Colon (tissue), 2 donors: ENCODE measurements around the gene LIPG.

ENCODE experiments used
- FAIRE-seq: peaks from 2 replicates; lab custom pipeline; 2012; peaks lifted over from hg19 to GRCh38; lab: Jason Lieb, UNC
- donor health status: control.
- donor health status: control.

Gene LIPG

DNA sequence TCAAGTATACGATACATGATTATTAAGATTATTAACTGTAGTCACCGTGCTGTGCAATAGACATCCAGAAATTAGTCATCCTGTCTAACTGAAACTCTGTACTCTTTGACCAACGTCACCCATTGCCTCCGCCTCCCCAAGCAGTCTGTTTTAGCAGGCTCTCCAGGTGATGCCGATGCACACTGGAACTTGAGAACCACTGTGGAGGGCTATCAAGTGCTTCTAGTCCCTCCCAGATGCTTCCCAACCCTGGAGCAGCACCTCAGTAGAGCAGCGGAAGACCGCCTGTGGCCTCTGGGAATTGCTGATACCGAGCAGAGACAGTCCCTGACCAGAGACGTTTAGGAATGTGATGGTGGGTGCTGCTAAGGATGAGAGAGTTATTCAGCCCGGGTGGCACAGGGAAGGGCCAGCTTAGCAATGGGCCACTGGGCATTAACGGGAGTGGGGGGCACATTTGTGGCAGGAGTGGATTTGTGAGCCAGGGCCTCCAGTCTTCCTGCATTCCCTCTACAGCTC lies 50.7 kb downstream of the LIPG start:
- no peak for FAIRE-seq

DNA sequence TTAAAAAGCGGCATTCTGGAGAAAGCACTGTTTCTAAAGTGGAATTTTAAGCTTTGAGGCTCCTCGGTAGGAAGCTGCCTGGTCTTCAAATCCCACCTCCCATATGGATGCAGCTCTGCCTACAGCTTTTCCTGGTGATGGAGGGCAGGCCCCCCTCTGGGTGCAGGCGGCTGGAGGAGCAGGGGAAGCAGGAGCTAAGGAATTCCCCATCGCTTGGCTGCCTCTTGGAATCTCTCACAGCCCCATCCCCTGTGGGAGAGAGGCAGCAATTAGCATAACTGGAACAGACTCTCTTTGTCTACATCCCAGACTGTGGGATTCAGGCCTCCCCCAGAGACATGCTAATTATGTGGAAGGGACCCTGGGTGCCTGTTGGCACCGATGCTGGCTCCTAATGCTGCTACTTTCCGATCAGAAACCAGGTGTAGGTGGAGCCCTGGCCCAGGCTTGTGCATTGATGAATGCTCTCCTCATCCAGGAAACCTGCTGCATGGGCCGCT lies 51.3 kb downstream of the LIPG start:
- FAIRE-seq: no peak

DNA sequence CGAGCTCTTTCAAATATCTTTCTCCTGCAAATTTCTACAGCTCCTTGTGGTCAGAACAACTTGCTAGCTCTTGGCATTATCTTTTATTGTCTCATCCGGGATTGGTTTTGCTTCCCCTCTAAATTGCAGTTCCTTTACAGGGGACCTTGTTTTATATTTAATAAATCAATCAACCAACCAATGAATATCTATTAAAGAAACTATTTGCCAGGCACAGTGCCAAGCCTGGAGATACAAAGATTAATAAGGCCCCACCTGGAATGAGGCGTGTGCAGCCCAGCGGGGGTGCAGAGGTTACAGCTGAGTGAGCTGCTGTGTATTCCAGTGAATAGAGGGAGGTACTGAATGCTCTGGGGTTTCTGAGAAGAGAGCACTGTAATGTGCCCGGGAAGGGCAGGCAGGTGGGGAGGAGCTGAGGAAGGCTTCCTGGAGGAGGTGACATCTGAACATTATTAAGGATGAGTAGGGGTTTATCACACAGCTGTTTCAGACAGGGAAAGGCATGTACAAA lies 51.8 kb downstream of the LIPG start:
- no peak for FAIRE-seq

DNA sequence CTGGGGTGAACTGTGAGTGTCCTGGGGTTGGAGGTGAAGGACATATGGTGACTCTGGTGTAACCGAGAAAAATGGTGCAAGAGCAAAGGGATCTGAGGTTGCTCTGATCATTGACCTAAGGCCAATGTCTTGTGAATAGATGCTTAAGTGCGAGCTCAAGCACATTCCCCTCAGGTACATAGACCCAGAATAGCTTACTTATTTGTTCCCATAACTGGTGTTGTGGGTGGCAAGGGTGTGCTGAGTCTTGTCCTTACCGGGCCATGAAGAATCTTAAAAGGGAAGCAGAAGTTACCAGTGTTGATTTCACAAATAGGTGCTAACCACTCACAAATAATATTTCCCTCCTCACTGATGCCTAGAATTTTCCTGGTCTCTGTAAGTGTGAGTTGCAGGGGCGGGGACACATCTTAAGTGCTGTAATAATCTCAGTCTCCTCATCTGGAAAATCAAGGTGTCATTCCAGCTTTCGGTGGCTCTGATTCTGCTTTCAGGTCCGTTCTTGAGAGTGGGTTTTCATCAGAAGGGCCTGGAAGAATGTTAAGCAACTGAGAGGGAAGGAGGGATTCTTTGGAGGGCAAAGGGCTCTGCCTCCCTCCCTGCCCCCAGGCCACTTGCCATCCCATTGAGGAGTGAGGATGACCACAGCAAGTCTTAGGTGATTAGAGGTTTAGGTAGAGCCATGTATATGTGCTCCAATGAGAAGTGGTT lies 54.9 kb downstream of the LIPG start:
- FAIRE-seq: no peak

DNA sequence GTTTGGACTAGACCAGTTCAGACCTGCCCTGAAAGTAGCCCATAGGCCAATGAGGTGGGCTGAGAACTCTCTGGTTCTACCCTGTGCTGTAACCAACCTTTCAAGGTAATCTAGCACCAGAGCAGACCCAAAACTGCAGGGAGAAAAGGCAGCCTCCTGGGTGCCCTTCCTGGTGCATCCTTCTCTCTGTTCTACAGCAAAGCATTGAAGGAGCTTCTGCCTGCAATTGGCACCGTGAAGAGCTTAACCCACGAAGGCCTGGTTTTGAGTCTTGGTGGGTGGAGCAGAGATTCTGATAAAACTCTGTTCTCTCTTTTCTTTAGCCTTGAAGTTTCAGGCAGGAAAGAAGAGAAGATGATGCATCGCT lies 55.5 kb downstream of the LIPG start:
- no peak for FAIRE-seq

DNA sequence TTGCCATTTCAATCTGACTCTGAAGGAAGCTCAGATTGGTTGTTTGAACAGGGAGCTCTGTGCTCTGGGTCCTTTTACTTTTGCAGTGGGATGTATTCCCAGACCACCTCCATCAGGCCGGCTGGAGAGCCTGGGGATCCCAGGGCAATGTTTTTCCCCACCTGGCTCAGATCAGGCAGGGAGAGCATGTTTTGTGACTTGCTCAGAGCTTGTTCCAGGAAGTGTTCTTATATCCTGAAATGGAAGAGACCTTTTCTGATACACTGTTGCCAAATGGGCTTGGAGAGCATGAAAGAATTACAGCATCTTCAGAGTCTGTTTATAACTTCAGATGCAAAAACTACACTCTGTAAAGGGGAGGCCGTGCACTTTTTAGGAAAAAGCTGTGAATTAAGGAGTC lies 56.0 kb downstream of the LIPG start:
- no peak for FAIRE-seq

DNA sequence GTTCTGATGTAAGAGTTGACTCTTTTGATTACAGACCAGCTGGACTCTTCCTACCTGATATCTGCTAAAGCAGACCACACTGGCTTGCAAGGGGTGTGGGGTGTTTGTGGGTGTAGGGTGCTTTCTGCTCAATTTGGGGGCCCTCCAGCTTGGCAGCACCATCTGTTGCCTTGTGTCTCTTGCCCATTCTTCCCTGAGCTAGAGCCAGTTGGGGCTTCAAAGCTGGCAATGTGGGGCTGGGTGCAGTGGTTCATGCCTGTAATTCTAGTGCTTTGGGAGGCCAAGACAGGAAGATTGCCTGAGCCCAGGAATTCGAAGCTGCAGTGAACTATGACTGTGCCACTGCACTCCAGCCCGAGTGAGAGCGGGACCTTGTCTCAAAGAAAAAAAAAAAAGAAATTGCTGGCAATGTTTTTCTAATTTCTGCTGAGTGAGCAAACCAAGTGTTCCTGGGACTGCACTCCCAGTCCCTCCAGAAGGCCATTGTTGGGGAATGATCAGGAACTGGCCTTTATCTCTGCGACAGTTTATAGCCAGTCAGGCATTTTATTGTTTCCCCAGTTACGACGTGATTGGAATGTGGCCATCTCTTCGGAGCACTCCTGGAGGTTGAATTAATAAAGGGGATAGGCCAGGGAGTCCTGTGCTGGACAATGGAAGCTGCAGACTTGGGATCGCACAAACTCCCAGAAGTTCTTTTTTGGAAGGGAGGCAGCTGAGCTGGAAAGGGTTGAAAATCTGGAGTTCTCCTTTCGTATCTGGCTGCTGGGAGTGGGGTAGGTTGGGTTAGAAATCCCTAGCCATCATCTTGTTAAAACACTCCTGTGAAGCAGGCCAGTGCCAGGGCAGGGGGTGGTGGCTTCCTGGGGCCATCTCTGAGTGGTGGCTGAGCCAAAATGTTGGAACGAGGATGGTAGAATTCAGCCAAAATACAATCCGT lies 57.2 kb downstream of the LIPG start:
- no peak for FAIRE-seq

DNA sequence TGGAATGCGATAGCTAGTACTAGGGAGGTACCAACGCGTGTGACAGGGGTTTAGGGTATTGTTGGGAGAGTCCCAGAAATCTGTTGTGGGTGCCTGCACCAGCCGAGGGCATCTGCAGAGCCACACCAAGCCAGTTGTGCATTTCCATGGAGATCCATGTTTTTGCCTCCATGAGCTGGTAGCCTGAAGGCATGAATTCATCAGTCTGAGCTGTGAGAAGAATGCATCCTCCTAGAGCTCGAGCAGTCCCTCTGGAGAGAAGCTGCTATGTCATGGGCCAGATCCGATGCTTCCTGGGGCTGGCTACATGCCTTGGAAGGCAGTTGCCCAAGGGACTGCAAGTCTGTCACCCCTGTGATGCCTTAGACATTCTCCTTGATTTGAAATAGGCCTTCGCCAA lies 57.9 kb downstream of the LIPG start:
- FAIRE-seq: no peak

DNA sequence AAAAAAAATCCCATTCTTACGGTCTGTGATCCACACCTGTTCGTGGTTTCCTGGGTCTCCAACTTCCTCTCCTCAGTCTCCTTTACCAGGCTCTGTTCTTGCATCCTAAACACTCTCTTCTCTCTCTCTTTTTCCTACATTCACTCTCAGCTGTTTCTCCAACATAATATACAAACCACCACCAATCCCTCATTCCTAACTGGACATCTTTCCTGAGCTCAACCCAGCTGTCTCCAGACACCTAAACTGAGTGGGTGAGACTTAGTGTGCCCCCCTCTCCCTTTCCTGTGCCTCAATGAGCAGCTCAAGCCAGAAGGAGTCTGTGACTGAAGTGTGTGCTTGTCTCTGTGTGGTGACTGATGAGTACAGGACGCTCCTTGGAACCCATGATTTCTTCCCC lies 59.4 kb downstream of the LIPG start:
- FAIRE-seq: no peak

DNA sequence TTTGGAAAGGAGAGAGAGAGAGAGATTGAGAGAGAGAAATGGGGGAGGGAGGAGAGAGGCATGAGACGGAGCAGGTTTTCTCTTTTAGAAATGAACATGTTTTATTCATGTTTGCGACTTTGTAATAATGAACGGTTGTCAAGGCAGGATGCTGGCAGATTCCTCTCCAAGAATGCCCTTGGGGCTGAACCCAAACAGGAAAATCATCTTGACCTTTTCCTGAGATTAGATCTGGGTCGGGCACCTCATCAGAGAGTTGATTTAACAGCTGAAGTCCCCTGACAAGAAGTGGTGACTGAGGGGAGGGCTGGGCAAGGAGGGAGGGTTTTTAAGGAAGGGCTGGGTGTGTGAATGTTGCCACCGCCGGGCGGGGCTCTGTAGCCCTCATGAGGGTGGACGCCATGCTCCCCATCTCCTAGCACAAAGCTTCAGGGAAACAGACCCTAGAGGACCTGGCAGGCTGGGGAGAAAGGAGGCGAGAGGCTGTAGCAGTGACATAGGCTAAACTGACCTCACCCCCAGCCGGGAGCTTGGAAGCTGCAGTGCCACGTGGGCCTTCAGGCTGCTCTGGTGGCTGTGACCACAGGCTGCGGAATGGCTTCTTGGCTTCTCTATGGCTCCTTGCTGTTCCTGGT lies 60.0 kb downstream of the LIPG start:
- no peak for FAIRE-seq

DNA sequence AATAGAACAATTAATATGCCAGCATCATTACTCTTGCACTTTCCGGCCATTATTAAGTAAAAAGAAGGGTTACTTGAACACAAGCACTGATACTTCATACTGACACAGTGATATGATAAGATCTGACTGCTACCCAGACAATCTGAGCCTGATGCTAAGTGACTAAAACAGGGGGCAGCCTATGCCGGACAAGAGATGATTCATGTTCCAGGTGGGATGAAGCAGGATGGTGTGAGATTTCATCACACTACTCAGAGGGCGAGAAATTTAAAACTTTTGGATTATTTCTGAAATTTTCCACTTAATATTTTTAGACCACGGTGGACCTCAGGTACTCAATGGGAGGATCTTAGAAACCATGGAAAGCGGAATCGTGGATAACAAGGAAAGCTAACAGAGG lies 61.7 kb downstream of the LIPG start:
- FAIRE-seq: no peak

DNA sequence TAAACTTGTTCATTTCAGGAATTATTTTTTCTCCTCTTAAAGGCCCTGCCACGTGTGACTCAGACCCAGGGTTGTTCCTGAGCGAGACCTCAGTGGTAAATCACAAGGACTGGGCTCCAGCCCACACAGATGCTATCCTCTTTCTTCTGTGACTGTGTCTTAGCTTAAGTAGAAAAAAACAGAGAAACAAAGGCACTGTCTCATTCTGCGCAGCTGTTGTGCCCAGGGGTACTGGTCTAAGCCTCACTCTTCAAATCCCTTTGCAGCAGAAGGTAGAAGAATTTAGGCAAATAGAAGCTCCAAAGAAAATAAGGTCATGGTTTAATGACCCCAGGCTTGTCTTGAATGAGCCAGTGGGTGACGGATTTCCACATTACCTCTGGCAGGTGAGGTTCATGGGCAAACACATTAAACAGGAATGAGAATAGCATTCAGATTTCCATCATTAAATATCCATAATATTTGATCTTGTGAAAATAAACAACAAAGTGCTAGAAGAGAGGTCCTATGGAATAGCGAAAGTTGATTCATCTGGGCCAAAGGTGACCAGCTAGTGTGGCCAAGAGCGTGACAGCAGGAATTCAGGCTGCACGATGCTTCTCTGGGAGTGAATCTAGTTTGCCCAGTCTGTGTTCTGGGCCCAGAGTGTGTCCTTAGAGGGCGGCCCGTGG lies 63.3 kb downstream of the LIPG start:
- no peak for FAIRE-seq

DNA sequence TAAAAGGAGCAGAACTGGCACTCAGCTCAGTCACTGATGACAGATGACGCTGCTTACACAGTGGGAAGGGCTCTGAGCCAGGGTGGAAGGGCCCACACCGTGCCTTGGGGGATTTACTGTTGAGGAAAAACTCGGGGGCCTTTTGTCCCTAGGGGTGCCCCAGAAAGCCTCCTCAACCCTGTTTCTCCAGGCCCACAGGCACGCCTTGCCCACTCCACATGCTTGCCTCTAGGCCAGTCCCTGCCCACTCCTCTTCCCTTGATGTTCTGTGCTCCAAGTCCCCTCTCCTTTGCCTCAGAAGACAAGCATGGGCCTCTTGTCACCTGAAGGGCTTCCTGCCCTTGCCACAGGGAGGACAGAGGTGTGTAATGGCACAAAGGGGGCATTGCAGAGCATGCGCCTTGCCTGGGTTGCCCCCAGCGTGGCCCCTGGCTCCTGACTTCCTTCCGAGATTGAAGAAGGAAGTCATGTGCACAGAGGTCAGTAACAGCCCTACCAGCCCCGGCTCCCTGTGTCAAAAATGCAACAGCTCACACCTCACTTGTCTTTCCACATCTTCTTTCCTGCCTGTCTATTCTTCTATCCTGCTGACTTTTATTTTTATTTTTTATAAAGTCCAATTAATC lies 65.1 kb downstream of the LIPG start:
- no peak for FAIRE-seq

DNA sequence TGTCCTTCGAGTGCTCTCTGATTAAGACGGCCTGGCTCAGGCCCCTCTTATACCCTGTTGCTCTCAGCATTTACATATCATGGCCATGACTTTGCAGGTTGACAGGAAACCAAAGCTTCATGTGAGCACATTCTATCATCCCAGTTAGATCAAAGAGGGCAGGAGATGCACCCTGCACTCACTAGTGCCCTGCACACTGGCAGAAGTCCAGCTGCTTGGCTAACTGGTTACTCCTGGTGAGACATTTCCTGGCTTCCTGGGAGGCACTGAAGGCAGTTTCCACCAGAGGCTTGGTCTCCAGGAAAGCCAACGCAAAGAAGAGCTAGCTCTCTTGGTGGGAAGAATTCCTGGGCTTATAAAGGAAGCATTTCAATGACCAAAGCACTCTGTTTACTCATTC lies 66.3 kb downstream of the LIPG start:
- FAIRE-seq: no peak

DNA sequence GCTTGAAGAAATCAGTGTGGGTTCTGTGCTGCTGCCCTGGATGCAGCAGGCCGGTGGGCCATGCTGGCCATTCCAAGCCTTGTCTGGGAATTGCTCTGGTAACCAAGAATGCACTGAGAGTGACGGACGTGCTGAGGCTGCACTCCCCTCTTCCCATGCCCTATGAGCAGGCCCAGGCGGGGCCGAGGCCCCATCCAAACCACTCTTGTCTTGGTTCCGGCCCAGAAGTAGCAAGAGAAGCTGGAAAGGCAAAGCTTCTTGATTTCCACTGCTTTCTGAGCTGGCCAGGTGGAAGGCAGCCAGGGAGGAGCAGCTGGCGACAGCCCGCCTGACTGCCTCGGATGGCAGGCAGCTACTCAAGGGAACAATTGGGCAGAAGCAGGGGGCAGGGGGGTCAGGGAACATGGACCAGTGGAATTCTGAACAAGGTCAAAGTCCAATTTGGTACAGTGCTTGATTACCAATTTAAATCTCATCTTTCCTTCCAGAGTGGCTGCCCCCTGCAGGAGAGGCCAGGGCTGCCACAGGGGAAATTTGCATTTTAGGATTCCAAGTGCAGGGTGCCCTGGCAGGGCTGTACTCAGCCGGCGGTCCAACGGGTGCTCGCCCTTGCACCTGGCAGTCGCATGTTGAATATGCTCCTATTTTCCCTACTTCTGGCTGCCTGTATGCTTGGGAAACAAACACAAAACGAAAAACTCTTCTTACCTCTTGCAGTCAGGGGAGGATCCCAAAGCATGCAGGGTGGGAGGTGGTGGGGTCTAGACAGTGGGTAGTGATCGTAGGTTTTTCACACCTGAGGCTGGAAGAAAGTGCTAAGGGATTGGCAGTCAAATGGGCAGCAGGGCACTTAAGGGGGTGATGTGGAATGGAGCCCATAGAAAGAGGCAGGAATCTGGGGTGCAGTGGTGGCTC lies 67.3 kb downstream of the LIPG start:
- FAIRE-seq: no peak

DNA sequence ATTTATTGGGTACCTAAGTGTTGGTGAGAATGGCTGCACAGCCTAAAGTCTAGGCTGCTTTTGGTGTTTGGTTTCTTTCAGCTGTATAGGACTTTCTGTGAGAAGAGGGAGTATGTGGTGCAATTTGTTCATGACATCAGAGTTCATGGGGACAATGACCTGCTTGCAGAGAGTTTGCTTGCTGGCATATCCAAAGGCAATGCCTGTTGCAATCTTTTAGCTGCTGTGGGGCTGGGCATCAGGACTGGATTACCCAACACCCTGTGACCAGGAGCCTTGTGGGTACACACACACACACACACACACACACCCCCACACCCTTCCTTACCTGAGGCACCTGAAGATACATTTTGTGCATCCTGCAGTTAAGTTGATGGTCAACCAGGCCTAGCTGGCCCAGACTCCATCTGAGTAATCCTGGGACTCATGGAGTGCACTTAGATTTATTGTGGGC lies 68.4 kb downstream of the LIPG start:
- no peak for FAIRE-seq

DNA sequence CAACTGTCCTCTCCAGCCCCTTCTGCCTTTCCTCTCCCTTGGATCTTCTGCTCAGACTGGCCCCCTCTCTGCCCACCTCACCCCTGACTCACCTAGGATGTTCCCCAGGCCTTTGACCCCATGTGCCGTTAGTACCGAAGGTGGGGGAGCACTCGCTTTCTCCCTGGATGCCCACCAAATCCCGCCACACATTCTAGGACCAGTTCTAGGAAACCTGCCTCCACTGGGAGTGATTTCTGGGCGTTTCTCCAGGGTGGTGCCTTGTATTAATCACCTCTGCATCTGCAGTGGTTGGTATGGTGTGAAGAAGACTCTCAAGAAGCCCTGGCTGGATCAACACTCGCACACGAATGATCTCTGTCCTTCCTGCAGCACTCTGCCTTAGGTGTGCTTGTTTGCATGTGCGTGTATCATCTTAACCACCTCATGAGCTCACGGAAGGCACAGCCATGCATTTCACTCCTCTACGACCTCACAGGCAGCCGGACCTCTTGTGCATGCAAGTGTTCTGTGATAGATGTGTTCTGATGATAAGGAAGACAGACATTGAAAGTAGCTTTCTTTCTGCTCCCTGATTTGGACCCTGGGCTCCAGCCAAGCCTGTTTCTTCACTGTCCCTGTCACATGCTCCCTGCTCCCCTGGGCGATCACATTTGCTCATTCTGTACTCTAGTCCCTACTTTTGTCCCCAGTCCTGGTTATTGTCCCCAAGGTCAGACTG lies 69.4 kb downstream of the LIPG start:
- no peak for FAIRE-seq

DNA sequence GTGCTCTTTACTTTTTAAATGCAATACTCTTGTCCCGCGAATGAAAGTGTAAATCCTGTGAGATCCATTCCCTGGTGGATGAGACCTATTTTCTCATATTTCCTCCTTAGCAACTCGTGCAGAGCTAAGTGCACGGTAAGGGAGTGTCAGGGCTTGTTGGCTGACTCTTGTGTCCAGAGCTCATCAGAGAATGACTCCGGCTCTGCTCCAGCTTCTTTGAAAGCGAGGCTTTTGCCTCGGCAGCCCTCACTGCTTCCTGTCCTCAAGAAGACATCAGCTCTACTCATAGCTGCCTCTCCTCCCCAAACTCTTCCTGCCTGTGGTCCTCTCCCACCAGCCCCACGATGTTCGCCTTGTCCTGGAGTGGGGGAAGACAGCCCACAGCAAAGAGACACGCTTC lies 70.7 kb downstream of the LIPG start:
- no peak for FAIRE-seq

DNA sequence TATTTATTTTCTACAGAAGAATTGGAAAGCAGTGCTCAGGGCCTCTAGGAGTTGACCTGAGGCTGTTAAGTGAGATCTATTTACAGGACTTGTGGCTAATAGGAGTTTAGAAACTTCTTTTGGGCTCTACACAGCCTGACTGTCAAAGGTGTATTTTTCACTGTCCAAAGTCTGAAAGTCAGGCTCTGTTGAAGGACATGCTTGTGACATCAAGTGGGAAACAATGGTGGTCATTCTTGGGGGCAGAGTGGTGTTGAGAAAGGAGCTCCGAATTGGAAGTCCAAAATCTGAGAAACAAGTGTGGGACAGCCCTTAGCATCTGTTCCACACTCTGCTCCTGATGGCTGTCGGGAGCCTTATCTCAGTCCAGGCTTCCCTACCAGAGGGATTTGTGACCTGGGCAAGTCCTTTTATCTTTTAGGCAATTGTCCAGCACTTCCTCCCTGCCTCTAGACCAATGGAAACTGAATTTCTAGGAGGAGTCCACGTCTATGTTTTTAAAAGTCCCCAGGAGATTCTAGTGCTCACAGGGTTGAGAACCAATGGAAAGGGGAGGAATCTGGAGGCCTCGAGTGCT lies 76.4 kb downstream of the LIPG start:
- FAIRE-seq: no peak
